SK-N-MC (cell line): ENCODE results near the gene SSH3.
A peak's percentile ranks its signal among the peaks of the same experiment; 100 is the strongest.
"Not testable (repeated sequence)": the region's sequence is repeated elsewhere in the genome, so short reads cannot be mapped to it uniquely, and the experiment has no call there.

Source experiments
- DNase-seq: peaks from one replicate; pipeline ENCODE4 v3.0.0-alpha.2; 2011; ENCODE audit warnings: low read depth, low spot score
- H3K27ac ChIP-seq: fragments of 200-600 bp; sonication (generic); 2 replicates; pipeline ENCODE4 v1.5.1; 2016; ENCODE audit warnings: mixed run types
- H3K36me3 ChIP-seq: fragments of 200-600 bp; sonication (generic); 2 replicates; pipeline ENCODE4 v1.6.1; 2017; ENCODE audit warnings: antibody characterized with exemption, low read length, mixed read lengths; ENCODE audit not compliant: insufficient read depth
- H3K4me3 ChIP-seq: fragments of 200-600 bp; sonication (generic); 2 replicates; pipeline ENCODE4 v1.5.1; 2016
- H3K9ac ChIP-seq: fragments of 200-600 bp; sonication (generic); 2 replicates; pipeline ENCODE4 v1.8.0; 2017; ENCODE audit warnings: mixed run types, mixed read lengths; ENCODE audit not compliant: insufficient read length
- H3K9me3 ChIP-seq: fragments of 200-600 bp; sonication (generic); 2 replicates; pipeline ENCODE4 v1.6.1; 2017; ENCODE audit warnings: low read depth, mild to moderate bottlenecking, antibody characterized with exemption, low read length, moderate library complexity, mixed read lengths
- EZH2 ChIP-seq: fragments of 200-600 bp; sonication (generic); IDR thresholded peaks from one replicate; pipeline ENCODE4 v1.6.1; 2017; ENCODE audit warnings: antibody characterized with exemption
- FOXP2 ChIP-seq: optimal IDR thresholded peaks from 2 replicates; pipeline ENCODE3; 2011; ENCODE audit warnings: mild to moderate bottlenecking, moderate library complexity; ENCODE audit not compliant: insufficient read depth; ENCODE audit errors: extremely low read length, control extremely low read depth
- POLR2AphosphoS5 ChIP-seq: IDR thresholded peaks from 2 replicates; pipeline ENCODE4 v1.6.1; 2012; ENCODE audit warnings: mild to moderate bottlenecking, low read depth, low read length, borderline replicate concordance

The SSH3 gene

GRCh38 chr11:67316882-67317204 lies 13.5 kb downstream of the SSH3 start:
- H3K9me3 ChIP-seq, result no peaks in the 10 kb centered on the region
- peak overlapping the region; percentile 77 for H3K9ac ChIP-seq
- no peak for DNase-seq
- TF ChIP-seq EZH2 (no peak), FOXP2 (no peak), POLR2AphosphoS5 (no peak)
- no peaks in the 10 kb centered on the region for H3K36me3 ChIP-seq
- 0 out of 2 replicates have a peak overlapping the region, but pooled peaks have one; percentile 71 for H3K27ac ChIP-seq
- H3K4me3 ChIP-seq, result peak overlapping the region; percentile 86

- Histone ChIP-seq H3K36me3 (no peaks in the 10 kb centered on the region), H3K27ac (peak overlapping the region; percentile 71), H3K4me3 (peak overlapping the region; percentile 86), H3K9ac (peak overlapping the region; percentile 77), H3K9me3 (no peaks in the 10 kb centered on the region)
- no peak for TF ChIP-seq EZH2
- peak; percentile 67 for TF ChIP-seq POLR2AphosphoS5
- TF ChIP-seq FOXP2, result peak; percentile 21
- peak; percentile 85 for DNase-seq
These were observed 14.0 kb downstream of the SSH3 start for GRCh38 chr11:67317205-67317887.

GRCh38 chr11:67317888-67318555 lies 14.7 kb downstream of the SSH3 start:
- DNase-seq, result no peak
- TF ChIP-seq POLR2AphosphoS5 (no peak), EZH2 (no peak), FOXP2 (no peak)
- H3K9ac ChIP-seq, result peak overlapping the region; percentile 68
- no peaks in the 10 kb centered on the region for H3K36me3 ChIP-seq
- no peaks in the 10 kb centered on the region for H3K9me3 ChIP-seq
- no peak overlapping the region for H3K27ac ChIP-seq
- peak overlapping the region; percentile 86 for H3K4me3 ChIP-seq

GRCh38 chr11:67318876-67319275 lies 15.5 kb downstream of the SSH3 start:
- peak overlapping the region; percentile 86 for H3K4me3 ChIP-seq
- H3K9me3 ChIP-seq, H3K36me3 ChIP-seq, H3K27ac ChIP-seq, DNase-seq: not testable (repeated sequence)
- peak overlapping the region; percentile 68 for H3K9ac ChIP-seq

GRCh38 chr11:67320011-67320410 lies 16.7 kb downstream of the SSH3 start:
- TF ChIP-seq EZH2 (no peak), FOXP2 (no peak), POLR2AphosphoS5 (no peak)
- no peaks in the 10 kb centered on the region for H3K9me3 ChIP-seq
- H3K4me3 ChIP-seq, result no peak overlapping the region
- H3K27ac ChIP-seq, result no peak overlapping the region
- DNase-seq, result no peak
- H3K36me3 ChIP-seq, result no peaks in the 10 kb centered on the region
- H3K9ac ChIP-seq, result no peak overlapping the region

GRCh38 chr11:67320691-67321090 lies 17.4 kb downstream of the SSH3 start:
- no peak for TF ChIP-seq EZH2
- TF ChIP-seq FOXP2, result no peak
- TF ChIP-seq POLR2AphosphoS5, result no peak
- no peak for DNase-seq
- no peak overlapping the region for H3K9ac ChIP-seq
- H3K27ac ChIP-seq, result no peak overlapping the region
- no peak overlapping the region for H3K4me3 ChIP-seq
- H3K9me3 ChIP-seq, result no peaks in the 10 kb centered on the region
- no peaks in the 10 kb centered on the region for H3K36me3 ChIP-seq

- TF ChIP-seq EZH2, result no peak
- no peak for TF ChIP-seq POLR2AphosphoS5
- no peak for TF ChIP-seq FOXP2
- no peaks in the 10 kb centered on the region for H3K36me3 ChIP-seq
- no peak overlapping the region for H3K4me3 ChIP-seq
- no peaks in the 10 kb centered on the region for H3K9me3 ChIP-seq
- no peak for DNase-seq
- H3K27ac ChIP-seq, result no peak overlapping the region
- H3K9ac ChIP-seq, result no peak overlapping the region
These were observed 18.1 kb downstream of the SSH3 start for GRCh38 chr11:67321313-67321871.

- Histone ChIP-seq H3K4me3 (no peak overlapping the region), H3K36me3 (no peaks in the 10 kb centered on the region), H3K9me3 (no peaks in the 10 kb centered on the region), H3K9ac (no peak overlapping the region), H3K27ac (no peak overlapping the region)
- TF ChIP-seq POLR2AphosphoS5 (no peak), EZH2 (no peak), FOXP2 (no peak)
- no peak for DNase-seq
These were observed 18.7 kb downstream of the SSH3 start for GRCh38 chr11:67322049-67322448.
